RCC 7860 (cell line): ENCODE results near the gene CDK18.

Experiments
- DNase-seq: peaks from one replicate; pipeline ENCODE4 v3.0.0-alpha.2; 2015; ENCODE audit warnings: low spot score
- FAIRE-seq: peaks from 2 replicates; lab custom pipeline; 2012; peaks lifted over from hg19 to GRCh38; lab: Jason Lieb, UNC

The CDK18 gene

GRCh38 chr1:205535866-205536758, 31.6 kb downstream of the CDK18 start:
- FAIRE-seq, result no peak
- no peak for DNase-seq

- no peak for FAIRE-seq
- DNase-seq, result no peak
Observed at GRCh38 chr1:205536759-205537361, 32.4 kb downstream of the CDK18 start.

- no peak for DNase-seq
- no peak for FAIRE-seq
Observed at GRCh38 chr1:205537386-205538018, 33.0 kb downstream of the CDK18 start.

- DNase-seq, result no peak
- FAIRE-seq, result no peak
Observed at GRCh38 chr1:205538235-205538840, 33.9 kb downstream of the CDK18 start.

GRCh38 chr1:205541161-205541886, 36.9 kb downstream of the CDK18 start:
- DNase-seq, result no peak
- FAIRE-seq, result no peak

- DNase-seq, result no peak
- FAIRE-seq, result no peak
Observed at GRCh38 chr1:205542367-205542766, 37.9 kb downstream of the CDK18 start.

- FAIRE-seq (no peak), DNase-seq (no peak)
Observed at GRCh38 chr1:205543351-205544301, 39.2 kb downstream of the CDK18 start.

- DNase-seq (no peak), FAIRE-seq (no peak)
Observed at GRCh38 chr1:205545001-205545919, 40.8 kb downstream of the CDK18 start.

- no peak for FAIRE-seq
Observed at GRCh38 chr1:205545991-205546390, 41.5 kb downstream of the CDK18 start.

GRCh38 chr1:205546541-205546940, 42.1 kb downstream of the CDK18 start:
- DNase-seq, result no peak
- FAIRE-seq, result no peak

More at GRCh38 chr1:205545991-205546390, 41.5 kb downstream of the CDK18 start:
- no peak for DNase-seq

GRCh38 chr1:205547936-205548827, 43.7 kb downstream of the CDK18 start:
- no peak for DNase-seq
- no peak for FAIRE-seq

- FAIRE-seq, result no peak
- no peak for DNase-seq
Observed at GRCh38 chr1:205554026-205554811, 49.8 kb downstream of the CDK18 start.

GRCh38 chr1:205561501-205562203, 57.2 kb downstream of the CDK18 start:
- FAIRE-seq (no peak), DNase-seq (no peak)

- DNase-seq (no peak), FAIRE-seq (no peak)
Observed at GRCh38 chr1:205563927-205564441, 59.5 kb downstream of the CDK18 start.

GRCh38 chr1:205565799-205566198, 61.3 kb downstream of the CDK18 start:
- no peak for DNase-seq
- no peak for FAIRE-seq

GRCh38 chr1:205567716-205568115, 63.2 kb downstream of the CDK18 start:
- DNase-seq (no peak), FAIRE-seq (no peak)
